ENCODE results near the gene RFESD. TPM values are rescaled to one million over a fixed set of nuclear protein-coding genes. Genes with fewer than 3 reads are reported as not detected.

RFESD gene
- polyA plus RNA-seq, 12 donors, result 2.5 to 8.3 (median 4.3) TPM; not detected in 2

Other genes with a start within 250 kb of the RFESD start
- 10 to 100 TPM in 11 of 12 donors, not detected in 1; 49.6 to 86.4 (median 68.6) TPM for gene SKIC3, start 91.8 kb upstream of the RFESD start, polyA plus RNA-seq (ENCODE audit: insufficient read length in 12 of 12)
- 10 to 100 TPM in 8 of 12 donors, 1 to 10 TPM in 3, not detected in 1; 8.5 to 29.7 (median 11.1) TPM for gene ARSK, start 91.7 kb upstream of the RFESD start, polyA plus RNA-seq (ENCODE audit: insufficient read length in 12 of 12)
- under 1 TPM in 8 of 12 donors, not detected in 4; 0.11 to 0.24 (median 0.16) TPM for gene GPR150, start 26.7 kb upstream of the RFESD start, polyA plus RNA-seq (ENCODE audit: insufficient read length in 12 of 12)
- 1 to 10 TPM in 9 of 12 donors, under 1 TPM in 1, not detected in 2; 0.96 to 3.6 (median 2.3) TPM for gene SPATA9, start 36.2 kb downstream of the RFESD start, polyA plus RNA-seq (ENCODE audit: insufficient read length in 12 of 12)
- gene RHOBTB3, start 84.6 kb downstream of the RFESD start, polyA plus RNA-seq (ENCODE audit: insufficient read length in 12 of 12), result 100 to 1,000 TPM in 8 of 12 donors, 10 to 100 TPM in 3, not detected in 1; 69.3 to 137 (median 113) TPM
- gene GLRX, start 175.9 kb downstream of the RFESD start, polyA plus RNA-seq (ENCODE audit: insufficient read length in 12 of 12), result 10 to 100 TPM in 9 of 12 donors, 1 to 10 TPM in 2, not detected in 1; 9.2 to 23.3 (median 12.4) TPM

Data from muscle of arm (tissue), 12 donors.